Adipose tissue (tissue), 3 donors: ENCODE results near the gene EXOC1L. TPM values are rescaled to one million over a fixed set of nuclear protein-coding genes. Genes with fewer than 3 reads are reported as not detected.

ENCODE experiments used
- H3K27ac ChIP-seq: one replicate; pipeline ENCODE4 v1.5.1; 2013; ENCODE audit warnings: low read depth, low read length
- WGBS, 3 donors: extraction: QIAGEN DNeasy Blood & Tissue Kit; methylation state at CpG; one replicate each; pipeline ENCODE4 v1.1.7; 2013; 5-methylcytosine and 5-hydroxymethylcytosine counted together
- polyA plus RNA-seq, 3 donors: library from polyadenylated mRNA; stranded (reverse); fragments of 200-250 nt; gene quantifications; one replicate each; pipeline ENCODE4 v1.2.3, GENCODE V29; 2013
- donor health status: healthy with polysubstance abuse.
- donor health status: Bipolar disorder and iron deficiency.
- donor health status: healthy.

The EXOC1L gene, protein sequence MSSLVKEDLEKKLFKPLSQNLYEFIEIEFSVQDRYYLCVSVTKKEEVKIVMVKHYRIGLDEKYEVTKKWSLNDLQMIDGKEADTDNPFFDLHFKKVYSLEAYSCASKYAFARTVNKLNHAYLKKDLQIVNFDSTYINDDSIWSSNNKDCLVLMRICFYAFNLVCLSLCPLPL
- polyA plus RNA-seq: 1 to 10 TPM in 1 of 3 donors, under 1 TPM in 2; 0.07 to 1.9 (median 0.33) TPM

DNA sequence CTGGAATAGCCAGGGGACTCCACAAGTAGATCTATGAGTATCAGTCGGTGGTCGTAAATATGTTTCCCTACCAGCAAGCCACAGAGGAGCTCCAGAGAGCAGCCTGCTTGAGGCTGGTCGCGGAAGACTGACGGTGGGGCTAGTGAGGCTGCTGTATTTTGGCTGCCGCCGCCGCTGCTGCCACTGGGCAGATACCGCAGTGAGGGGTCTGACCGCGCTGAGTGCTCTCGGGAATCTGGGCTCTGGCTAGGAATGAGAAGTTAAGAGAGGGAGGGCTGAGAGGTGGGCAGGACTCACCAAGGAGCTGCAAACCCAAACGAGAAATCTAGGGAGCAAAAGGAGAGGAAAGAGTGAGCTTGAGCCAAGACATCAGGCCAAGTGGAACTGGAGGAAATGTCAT is at the start of gene EXOC1L:
TSS of gene EXOC1L (plus strand) at position 157 of the 400 bp plus-strand sequence. CDS start at position 394, 237 bp downstream.
- no peak within 1 kb of the TSS for H3K27ac ChIP-seq
- WGBS, 3 donors: 5 to 9% (median 5%) methylated on average over 13 of the region's 13 CpGs

DNA sequence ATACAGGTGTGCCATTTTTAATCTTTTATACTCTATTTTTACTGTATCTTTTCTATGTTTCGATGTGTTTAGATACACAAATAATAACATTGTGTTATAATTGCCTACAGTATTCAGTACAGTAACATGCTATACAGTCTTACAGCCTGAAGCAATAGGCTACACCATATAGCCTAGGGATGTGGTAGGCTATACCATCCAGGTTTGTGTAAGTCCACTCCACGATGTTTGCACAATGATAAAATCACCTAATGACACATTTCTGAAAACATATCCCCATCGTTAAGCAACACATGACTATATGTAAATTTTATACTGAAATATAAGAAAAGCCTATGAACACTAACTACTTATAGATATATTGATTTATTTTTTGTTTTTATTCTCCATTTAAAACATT is 48.9 kb upstream of the EXOC1L start:
- H3K27ac ChIP-seq: no peak overlapping the region
- WGBS, 3 donors: 55 to 85% (median 85%) methylated on average over 3 of the region's 3 CpGs

DNA sequence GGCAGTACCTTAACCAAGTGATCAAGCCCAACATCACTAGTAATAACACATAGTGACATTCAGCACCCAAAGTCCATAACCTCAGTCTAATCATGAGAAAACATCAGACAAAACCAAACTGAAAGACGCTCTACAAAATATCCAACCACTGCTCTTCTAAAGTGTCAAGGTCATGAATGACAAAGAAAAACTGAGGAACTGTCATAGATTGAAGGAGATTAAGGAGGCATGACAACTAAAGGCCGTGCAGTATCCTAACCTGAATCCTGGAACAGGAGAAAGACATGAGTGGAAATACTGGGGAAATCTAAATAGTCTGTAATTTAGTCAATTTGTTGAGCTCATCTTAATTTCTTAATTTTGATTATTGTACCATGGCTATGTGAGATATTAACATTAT is 38.2 kb upstream of the EXOC1L start:
- no peak overlapping the region for H3K27ac ChIP-seq
- WGBS, 3 donors: 82 to 96% (median 88%) methylated on average over 2 of the region's 2 CpGs

DNA sequence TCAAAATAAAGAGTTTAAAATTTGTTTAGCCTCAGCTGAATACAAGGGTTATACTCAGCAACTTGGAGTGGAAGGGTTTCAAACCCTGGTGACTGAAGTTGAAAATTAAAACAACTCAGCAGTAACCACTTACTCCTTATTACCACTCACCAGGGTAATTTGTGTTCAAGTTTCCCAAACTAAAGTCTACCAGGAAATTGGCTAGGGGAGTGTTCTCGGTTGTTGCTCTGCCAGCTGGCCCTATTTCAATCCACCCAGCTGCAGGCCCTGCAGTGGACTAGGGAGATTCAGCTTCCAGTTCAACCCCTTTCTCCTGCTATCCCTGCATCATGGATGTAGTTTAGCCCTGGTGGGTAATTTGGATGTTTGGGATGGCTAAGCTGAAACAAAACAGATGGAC is 37.8 kb upstream of the EXOC1L start:
- H3K27ac ChIP-seq: no peak overlapping the region
- 43 to 69% (median 65%) methylated on average over 1 of the region's 1 CpG for WGBS, 3 donors

DNA sequence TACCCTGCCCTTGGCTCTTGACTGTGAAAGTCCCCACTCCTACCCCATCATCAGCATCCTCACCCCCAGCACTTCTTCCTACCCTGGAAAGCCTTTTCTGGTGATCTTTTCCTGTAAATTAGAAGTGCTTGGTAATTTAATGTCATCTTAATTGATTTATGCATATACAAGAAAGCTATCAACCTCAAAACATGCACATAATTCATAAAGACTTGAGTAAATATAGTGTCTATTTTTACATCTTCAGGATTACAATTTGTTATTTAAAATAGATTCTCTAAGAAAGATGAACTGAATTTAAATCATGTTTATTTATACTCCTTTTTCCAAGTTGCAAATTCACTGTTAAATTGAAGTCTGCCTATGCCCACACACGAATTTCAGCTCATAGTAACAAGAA is 36.0 kb upstream of the EXOC1L start:
- WGBS, 3 donors: 22 to 56% (median 37%) methylated on average over 1 of the region's 1 CpG
- no peak overlapping the region for H3K27ac ChIP-seq

DNA sequence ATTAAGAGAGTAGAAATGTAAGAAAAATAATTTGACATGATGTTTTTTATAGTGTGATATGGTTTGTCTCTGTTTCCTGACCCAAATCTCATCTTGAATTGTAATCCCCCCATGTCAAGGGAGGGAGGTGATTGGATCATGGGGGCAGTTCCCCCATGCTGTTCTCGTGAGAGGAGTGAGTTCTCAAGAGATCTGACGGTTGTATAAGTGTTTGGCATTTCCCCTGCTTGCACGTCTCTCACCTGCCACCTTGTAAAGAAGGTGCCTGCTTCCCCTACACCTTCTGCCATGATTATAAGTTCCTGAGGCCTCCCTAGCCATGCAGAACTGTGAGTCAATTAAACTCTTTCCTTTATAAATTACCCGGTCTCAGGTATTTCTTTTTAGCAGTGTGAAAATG is 34.8 kb upstream of the EXOC1L start:
- H3K27ac ChIP-seq: no peak overlapping the region
- WGBS, 3 donors: 43 to 67% (median 52%) methylated on average over 4 of the region's 4 CpGs

DNA sequence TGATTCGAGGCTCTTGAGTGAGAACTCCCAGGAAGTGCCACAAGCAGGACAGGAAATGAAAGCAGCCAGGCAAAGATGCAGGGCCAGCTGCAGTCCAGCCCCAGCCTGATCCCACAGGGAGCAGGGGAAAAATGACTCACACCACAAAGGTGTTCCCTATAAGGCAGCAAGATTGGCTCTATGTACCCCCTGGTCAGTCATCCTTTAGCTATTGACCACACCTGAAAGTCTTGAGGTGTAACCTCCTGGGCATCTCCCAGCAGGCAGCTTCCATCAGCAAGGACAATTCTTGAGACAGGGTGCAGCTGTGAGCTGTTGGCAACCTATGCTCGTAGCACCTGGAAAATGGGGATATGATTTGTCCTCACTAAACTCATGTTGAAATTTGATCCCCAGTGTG is 27.9 kb upstream of the EXOC1L start:
- WGBS, 3 donors: 66 to 70% (median 67%) methylated on average over 2 of the region's 2 CpGs
- no peak overlapping the region for H3K27ac ChIP-seq

DNA sequence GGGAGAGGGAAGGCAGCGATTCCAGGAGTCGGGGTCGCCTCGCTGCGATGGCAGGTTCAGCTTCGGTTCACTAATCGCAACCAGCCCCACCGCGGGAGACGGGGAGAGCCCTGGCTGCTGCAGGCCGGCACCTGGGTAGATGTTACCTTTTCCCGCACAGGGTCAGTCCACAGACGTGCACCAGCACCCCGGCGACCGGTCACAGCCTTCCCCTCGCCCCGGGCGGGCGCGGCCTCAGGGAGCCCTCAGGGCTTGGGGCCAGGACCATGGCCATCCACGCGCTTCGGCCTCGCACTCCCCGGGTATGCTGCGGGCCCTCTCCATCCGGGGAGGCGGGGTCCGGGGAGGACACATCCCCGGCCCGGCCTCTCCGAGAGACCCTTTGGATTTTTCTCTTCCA is 26.1 kb upstream of the EXOC1L start:
- H3K27ac ChIP-seq: no peak overlapping the region
- 4 to 29% (median 7%) methylated on average over 32 to 33 of the region's 33 CpGs for WGBS, 3 donors

DNA sequence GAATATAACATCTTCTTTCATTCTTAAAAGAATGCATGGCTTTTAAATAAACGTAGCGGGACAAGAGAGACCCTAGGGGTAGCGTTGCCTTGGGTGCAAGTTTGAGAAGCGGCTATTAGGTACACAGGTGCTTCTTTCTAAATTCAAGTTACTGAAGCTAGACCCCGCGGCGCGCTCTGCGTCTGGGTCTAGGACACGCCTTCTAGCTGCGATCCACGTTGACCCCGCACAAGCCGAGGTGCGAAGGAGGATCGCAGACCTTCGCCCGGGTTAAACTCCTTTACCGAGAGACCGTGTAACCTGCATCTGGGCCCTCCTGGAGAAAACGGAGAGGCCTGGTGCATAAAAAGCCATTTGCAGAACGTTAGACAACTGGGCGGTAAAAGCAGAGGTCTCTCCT is 25.5 kb upstream of the EXOC1L start:
- 49 to 69% (median 53%) methylated on average over 23 of the region's 23 CpGs for WGBS, 3 donors

DNA sequence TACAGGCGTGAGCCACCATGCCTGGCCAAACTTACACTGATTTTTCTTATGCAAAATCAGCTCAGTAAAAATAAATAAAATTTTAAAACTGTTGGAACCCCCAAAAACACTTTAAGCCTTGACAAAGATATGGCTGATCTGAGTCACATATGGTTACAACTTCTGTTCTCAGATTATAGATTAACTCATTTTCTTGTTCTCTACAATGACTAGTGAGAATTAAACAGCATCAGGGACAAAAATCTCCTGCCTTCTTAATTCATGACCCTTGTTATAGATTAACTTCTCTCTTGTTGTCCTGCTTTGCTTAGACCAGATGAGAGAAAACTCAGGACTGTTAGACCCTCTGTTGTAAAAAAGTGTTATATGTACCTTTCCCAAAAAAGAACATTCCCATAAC is 24.2 kb upstream of the EXOC1L start:
- 83 to 90% (median 88%) methylated on average over 1 of the region's 1 CpG for WGBS, 3 donors
- H3K27ac ChIP-seq: no peak overlapping the region

More for the DNA sequence above, 25.5 kb upstream of the EXOC1L start:
- H3K27ac ChIP-seq: no peak overlapping the region

DNA sequence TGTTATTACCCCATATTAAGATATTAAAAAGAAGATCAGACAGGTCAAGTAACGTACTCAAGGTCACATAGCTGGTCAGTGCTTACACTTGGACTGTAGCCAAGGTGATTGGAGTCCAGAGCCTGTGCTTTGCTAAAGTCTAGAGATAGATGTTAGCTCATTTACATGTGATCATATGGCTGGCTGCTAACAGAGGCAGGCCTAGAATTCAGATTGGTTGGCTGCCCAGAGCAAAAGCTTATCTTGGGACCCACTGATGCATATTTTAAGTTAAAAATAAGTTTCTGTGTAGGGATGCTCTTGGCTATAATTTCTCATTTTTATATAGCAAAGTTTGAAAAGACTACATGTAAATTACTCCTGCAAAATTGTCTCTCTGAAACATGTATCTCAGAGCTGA is 18.1 kb upstream of the EXOC1L start:
- WGBS, 3 donors: 11 to 57% (median 21%) methylated on average over 1 of the region's 1 CpG

DNA sequence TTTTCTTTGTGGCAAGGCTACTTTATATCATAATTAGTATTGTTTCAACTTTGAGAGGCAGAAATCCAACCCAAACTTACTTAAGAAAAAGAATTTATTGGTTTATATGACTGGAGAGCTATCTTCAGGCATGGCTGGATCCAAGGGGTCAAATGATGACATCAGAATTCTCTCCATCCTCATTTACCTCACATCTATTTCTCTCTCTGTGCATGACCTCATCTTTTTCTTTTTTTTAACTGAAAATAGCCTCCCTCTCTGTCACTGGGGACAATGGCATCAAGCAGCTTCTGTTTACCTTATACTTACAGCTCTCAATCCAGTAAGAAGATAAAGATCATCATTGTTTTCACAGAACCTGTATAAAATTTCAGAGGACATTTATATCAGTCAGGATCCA is 12.0 kb upstream of the EXOC1L start:
- no peak overlapping the region for H3K27ac ChIP-seq

More for the DNA sequence above, 18.1 kb upstream of the EXOC1L start:
- no peak overlapping the region for H3K27ac ChIP-seq

DNA sequence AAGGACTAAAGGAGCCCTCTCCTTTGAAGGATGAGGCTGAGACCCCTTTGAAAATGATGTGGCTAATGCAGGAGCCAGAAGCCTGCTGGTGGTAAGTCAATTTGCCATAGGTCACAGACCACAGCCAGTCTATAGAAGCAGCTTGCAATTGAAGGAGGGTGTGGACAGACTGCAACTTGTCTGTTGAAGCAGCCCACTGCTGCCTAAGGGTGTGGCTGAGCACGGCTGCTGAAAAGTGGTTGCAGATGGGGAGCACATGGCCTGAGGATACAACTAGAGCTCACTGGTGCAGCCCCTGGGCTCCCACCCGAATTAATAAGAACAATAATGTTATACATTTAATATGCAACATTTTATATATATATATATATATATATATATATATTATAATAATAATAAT is 11.4 kb upstream of the EXOC1L start:
- no peak overlapping the region for H3K27ac ChIP-seq
- 47 to 68% (median 48%) methylated on average over 2 of the region's 2 CpGs for WGBS, 3 donors

DNA sequence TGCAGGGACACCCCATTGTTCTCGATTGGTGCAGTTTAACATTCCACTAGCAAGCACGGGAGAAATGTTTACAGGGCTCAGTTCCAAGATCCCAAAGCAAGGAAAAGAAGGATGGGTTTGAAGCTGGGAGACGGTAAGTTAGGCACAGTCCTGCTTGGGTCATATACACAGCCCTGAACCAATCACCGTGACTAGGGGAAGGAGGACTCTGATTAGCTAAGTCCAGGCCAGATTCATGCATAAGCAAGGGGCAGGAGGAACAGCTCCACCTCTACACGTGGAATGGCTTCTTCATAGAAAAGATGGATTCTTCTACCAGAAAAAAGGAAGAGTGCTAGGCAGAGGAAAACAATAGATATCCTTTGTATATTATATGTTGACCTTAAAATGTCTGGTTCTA is 11.0 kb upstream of the EXOC1L start:
- 37 to 66% (median 64%) methylated on average over 5 of the region's 5 CpGs for WGBS, 3 donors
- no peak overlapping the region for H3K27ac ChIP-seq

DNA sequence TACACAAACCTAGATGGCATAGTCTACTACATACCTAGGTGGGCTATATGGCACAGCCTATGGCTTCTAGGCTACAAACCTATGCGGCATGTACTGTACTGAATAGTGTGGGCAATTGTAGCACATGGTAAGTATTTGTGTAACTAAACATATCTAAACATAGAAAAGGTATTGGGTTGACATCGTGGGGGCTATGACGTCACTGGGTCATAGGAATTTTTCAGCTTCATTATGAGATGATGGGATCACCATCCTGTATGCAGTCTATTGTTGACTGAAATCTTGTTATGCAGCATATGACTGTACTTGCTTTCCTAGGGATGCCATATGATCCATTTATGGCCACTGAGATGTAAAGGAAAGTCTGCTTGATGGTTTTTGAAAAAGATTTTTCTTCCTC is 1.9 kb upstream of the EXOC1L start:
- 83 to 92% (median 86%) methylated on average over 3 of the region's 3 CpGs for WGBS, 3 donors
- no peak overlapping the region for H3K27ac ChIP-seq

DNA sequence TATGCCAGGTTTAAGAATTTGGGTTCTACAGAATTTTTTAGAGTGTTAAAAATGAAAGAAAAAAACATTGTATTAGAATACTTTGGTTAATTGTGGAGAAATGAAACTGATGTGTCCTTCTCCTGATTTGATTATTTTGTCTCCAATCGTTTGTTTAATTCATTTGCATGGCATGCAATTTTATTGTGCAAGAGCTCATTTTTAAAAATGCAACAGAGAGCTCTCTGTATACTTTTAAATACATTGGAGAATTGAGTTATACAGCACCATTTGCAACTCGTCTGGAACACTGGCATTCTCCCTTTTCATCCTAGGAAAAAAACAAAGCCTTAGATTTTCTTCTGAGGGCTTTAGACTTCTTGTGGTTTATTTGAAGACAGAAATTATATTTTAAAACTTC is 689 bp downstream of the EXOC1L start:
- H3K27ac ChIP-seq: no peak overlapping the region
- 23 to 51% (median 42%) methylated on average over 2 of the region's 2 CpGs for WGBS, 3 donors

DNA sequence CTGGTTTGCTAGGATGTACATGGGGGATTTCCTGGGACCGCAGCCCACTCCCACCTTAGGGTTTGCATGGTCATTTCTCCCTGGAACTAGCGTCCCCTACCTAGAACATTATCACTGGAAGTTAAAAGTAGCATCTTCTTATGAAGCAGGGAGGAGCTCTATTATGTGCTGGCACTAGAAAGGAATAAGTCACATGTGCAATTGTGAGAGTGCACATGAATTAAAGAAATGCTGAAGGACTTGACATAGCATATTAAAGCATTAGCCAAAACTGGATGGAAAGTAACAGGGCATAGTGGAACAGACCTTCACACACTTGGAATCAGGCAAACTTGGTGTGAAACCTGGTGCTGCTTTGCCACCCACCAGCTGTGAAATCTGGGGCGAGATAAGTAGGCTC is 2.7 kb downstream of the EXOC1L start:
- H3K27ac ChIP-seq: no peak overlapping the region
- 78 to 86% (median 83%) methylated on average over 3 of the region's 3 CpGs for WGBS, 3 donors

DNA sequence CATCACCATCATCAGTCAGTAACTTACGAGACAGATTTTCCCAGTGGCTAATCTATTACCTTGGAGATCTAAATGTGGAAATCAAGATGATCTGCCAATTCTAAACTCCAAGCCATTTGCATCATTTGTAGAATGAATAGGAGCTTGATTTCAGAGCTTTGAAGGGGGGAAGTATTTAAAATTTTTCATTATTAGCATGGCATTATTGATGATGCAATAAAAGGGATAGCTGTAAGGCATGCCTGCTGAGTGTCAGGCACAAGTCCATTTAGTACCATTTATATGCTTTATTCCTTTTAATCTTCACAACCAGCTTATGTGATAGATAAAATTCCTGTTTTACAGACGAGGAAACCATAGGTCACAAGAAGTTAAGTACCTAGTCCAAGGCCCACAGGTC is 5.3 kb downstream of the EXOC1L start:
- no peak overlapping the region for H3K27ac ChIP-seq
- WGBS, 3 donors: 55 to 62% (median 60%) methylated on average over 2 of the region's 2 CpGs

DNA sequence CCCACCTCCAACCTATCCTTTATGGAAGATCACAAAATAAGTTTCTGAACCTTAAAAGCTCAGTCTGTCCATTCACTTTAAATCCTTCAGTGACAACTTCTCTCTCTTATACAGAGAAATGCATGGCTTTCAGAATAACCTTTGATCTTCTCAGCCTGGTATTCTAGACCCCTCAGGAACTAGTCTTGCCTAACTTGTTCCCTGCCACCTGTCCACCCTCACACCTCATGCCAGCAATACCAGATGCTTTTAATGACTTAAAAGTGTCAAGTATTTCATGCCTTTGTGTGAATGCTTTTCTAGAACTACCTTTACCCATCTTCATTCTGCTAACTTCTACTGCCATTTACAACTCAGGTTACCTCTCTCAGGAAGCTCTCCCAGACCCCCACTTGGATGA is 7.4 kb downstream of the EXOC1L start:
- no peak overlapping the region for H3K27ac ChIP-seq

DNA sequence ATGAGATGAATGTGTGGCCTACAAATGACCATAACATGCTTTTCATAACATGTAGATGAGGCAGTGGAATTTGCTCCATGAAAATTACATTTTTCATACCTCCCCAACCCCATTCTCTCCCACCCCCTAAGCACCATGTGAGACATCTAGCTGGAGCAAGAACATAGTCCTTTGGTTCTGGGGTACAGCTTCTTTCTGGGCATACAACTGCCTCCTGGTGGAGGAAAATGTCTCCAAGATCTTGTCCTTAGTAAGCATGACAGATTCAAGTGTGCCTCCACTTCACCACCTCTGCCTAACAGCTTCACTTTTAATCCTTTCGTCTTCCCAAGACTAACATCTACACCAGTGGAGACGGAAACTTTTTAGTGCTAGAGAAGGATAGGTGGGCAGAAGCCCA is 8.0 kb downstream of the EXOC1L start:
- H3K27ac ChIP-seq: no peak overlapping the region
- 67 to 68% (median 67%) methylated on average over 2 of the region's 2 CpGs for WGBS, 3 donors

DNA sequence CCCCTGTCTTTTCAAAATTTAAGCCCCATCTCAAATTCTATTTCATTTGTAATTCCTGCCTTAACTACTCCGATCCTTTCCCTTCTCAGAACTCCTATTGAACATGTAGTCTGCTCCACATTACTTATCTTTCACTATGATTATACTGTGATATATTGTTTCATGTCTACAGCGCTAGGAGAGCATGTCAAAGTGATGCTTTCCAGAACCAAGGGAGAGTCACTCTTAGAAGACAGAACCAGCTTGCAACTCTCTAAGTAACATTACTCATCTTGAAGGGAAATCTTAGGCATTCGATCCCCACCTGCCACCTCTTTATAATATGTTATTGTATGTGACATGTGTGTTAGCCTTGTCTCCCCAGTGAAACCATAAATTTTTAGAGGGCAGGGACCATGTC is 10.5 kb downstream of the EXOC1L start:
- 59 to 80% (median 65%) methylated on average over 3 of the region's 3 CpGs for WGBS, 3 donors
- H3K27ac ChIP-seq: no peak overlapping the region
